Endothelial cell of umbilical vein (primary cell): Measurements from ENCODE around the gene DGKH. TPM values are rescaled to one million over a fixed set of nuclear protein-coding genes. Genes with fewer than 3 reads are reported as not detected.

Source experiments
- BruUV-seq: library from RNA; stranded (reverse); fragments of 400-500 nt; replicated peaks from 2 replicates; lab custom pipeline; 2021; lab: Mats Ljungman, UMichigan
- CTCF ChIA-PET: fragments of 300-600, 350-600 bp; sonication (Branson Sonifier 250); formaldehyde crosslinking; loops from one replicate; lab custom pipeline; 2021; ENCODE audit warnings: antibody characterized with exemption, inconsistent platforms; lab: Charles Lee
- POLR2A ChIA-PET: fragments of 300-600, 350-600 bp; sonication (Branson Sonifier 250); formaldehyde crosslinking; loops from one replicate; lab custom pipeline; 2021; ENCODE audit warnings: antibody characterized with exemption, inconsistent platforms; lab: Charles Lee
- DNase-seq: peaks from one replicate; pipeline ENCODE4 v3.0.0-alpha.2; 2011; ENCODE audit warnings: low read depth, low spot score
- FAIRE-seq: peaks from 2 replicates; lab custom pipeline; 2011; peaks lifted over from hg19 to GRCh38; lab: Jason Lieb, UNC
- H2AFZ ChIP-seq: 2 replicates; pipeline ENCODE4 v1.6.0; 2012; ENCODE audit warnings: low read depth, low read length, control low read depth, inconsistent platforms
- H3K27ac ChIP-seq: 2 replicates; pipeline ENCODE4 v1.5.1; 2011; ENCODE audit warnings: low read depth, mild to moderate bottlenecking, control low read depth, low read length, moderate library complexity; ENCODE audit not compliant: insufficient read depth
- H3K27me3 ChIP-seq, 2 experiments: 2 replicates each; pipeline versions ENCODE4 v1.6.0 to v1.6.1; 2011; ENCODE audit warnings: low read length in 2 of 2, mixed read lengths in 1 of 2; ENCODE audit not compliant: control insufficient read depth in 2 of 2, insufficient read depth in 2 of 2
- H3K36me3 ChIP-seq, 2 experiments: 2 replicates in 1 of 2; 3 replicates in 1 of 2; pipeline ENCODE4 v1.5.1; 2011; ENCODE audit warnings: low read length in 2 of 2, mild to moderate bottlenecking in 1 of 2, moderate library complexity in 1 of 2; ENCODE audit not compliant: control insufficient read depth in 2 of 2, insufficient read depth in 2 of 2; ENCODE audit errors: extremely low read depth in 1 of 2
- H3K4me1 ChIP-seq: 3 replicates; pipeline ENCODE4 v1.5.1; 2011; ENCODE audit warnings: mild to moderate bottlenecking, low read length; ENCODE audit not compliant: control insufficient read depth, insufficient read depth; ENCODE audit errors: extremely low read depth
- H3K4me2 ChIP-seq: 2 replicates; pipeline ENCODE4 v1.6.1; 2011; ENCODE audit warnings: low read length, control low read depth, mixed read lengths; ENCODE audit not compliant: insufficient read depth
- H3K4me3 ChIP-seq, 3 experiments: fragments of 200-600 bp in 1 of 3; sonication (generic), shearing (Covaris generic) in 1 of 3; replicated peaks in 1 of 3; 2 replicates each; pipeline ENCODE4 v1.5.1; 2011 to 2016; ENCODE audit warnings: control low read depth in 3 of 3, low read length in 3 of 3, mild to moderate bottlenecking in 2 of 3, inconsistent platforms in 1 of 3, low read depth in 1 of 3, moderate library complexity in 1 of 3; ENCODE audit not compliant: insufficient read depth in 1 of 3
- H3K79me2 ChIP-seq: 2 replicates; pipeline ENCODE4 v1.6.0; 2012; ENCODE audit warnings: low read length, inconsistent platforms; ENCODE audit not compliant: control insufficient read depth, insufficient read depth
- H3K9ac ChIP-seq: replicated peaks from 2 replicates; pipeline ENCODE3; 2011; ENCODE audit warnings: low read length, control low read depth; ENCODE audit not compliant: insufficient read depth; ENCODE audit errors: extremely low read depth
- H3K9me1 ChIP-seq: replicated peaks from 3 replicates; pipeline ENCODE4 v1.6.0; 2011; ENCODE audit warnings: mild to moderate bottlenecking, low read length; ENCODE audit not compliant: control insufficient read depth, insufficient read depth; ENCODE audit errors: extremely low read depth
- H3K9me3 ChIP-seq: replicated peaks from 2 replicates; pipeline ENCODE4 v1.5.1; 2012; ENCODE audit warnings: low read length, inconsistent platforms; ENCODE audit not compliant: control insufficient read depth, insufficient read depth
- H4K20me1 ChIP-seq: replicated peaks from 2 replicates; pipeline ENCODE3; 2011; ENCODE audit warnings: mild to moderate bottlenecking, low read length; ENCODE audit not compliant: control insufficient read depth, insufficient read depth; ENCODE audit errors: extremely low read depth
- CTCF ChIP-seq, 2 donors: IDR thresholded peaks; 1 replicate in 1 of 2; 2 replicates in 1 of 2; pipeline ENCODE4 v1.5.1; 2011; ENCODE audit warnings: low read length in 2 of 2, mild to moderate bottlenecking in 2 of 2, moderate library complexity in 2 of 2, control low read depth in 1 of 2, inconsistent platforms in 1 of 2, low read depth in 1 of 2; ENCODE audit not compliant: insufficient read depth in 1 of 2; ENCODE audit errors: extremely low read depth in 1 of 2
- EZH2 ChIP-seq: IDR thresholded peaks from 2 replicates; pipeline ENCODE4 v1.6.1; 2012; ENCODE audit warnings: borderline replicate concordance, low read depth, mild to moderate bottlenecking, moderate library complexity, low read length, inconsistent platforms; ENCODE audit not compliant: severe bottlenecking
- FOS ChIP-seq: IDR thresholded peaks from 2 replicates; pipeline ENCODE4 v1.6.1; 2011; ENCODE audit warnings: mild to moderate bottlenecking, low read length, moderate library complexity, borderline replicate concordance; ENCODE audit not compliant: insufficient read depth
- GATA2 ChIP-seq: IDR thresholded peaks from 2 replicates; pipeline ENCODE4 v1.7.0; 2011; ENCODE audit warnings: low read depth, mild to moderate bottlenecking, moderate library complexity, mixed read lengths, low read length; ENCODE audit not compliant: insufficient read length, insufficient read depth
- JUN ChIP-seq: IDR thresholded peaks from 2 replicates; pipeline ENCODE4 v1.6.1; 2011; ENCODE audit warnings: borderline replicate concordance, low read depth; ENCODE audit not compliant: insufficient read length, insufficient read depth
- MAX ChIP-seq: IDR thresholded peaks from 2 replicates; pipeline ENCODE4 v1.6.1; 2011; ENCODE audit not compliant: insufficient read depth, insufficient read length
- MYC ChIP-seq: IDR thresholded peaks from one replicate; pipeline ENCODE4 v1.6.1; 2011; ENCODE audit warnings: mild to moderate bottlenecking, low read depth, low read length
- POLR2A ChIP-seq: IDR thresholded peaks from 2 replicates; pipeline ENCODE4 v1.6.1; 2012; ENCODE audit warnings: low read depth, mild to moderate bottlenecking, control low read depth, low read length
- POLR2AphosphoS5 ChIP-seq: IDR thresholded peaks from 2 replicates; pipeline ENCODE4 v1.6.1; 2012; ENCODE audit warnings: low read depth, mild to moderate bottlenecking, control low read depth, low read length, moderate library complexity; ENCODE audit not compliant: insufficient read depth
- dilution Hi-C: fragments of 300-500 bp; cut with MboI; formaldehyde crosslinking; loops from one replicate; pipeline ENCODE4 v1.15.0; 2019; ENCODE audit warnings: low sequenced_read_pairs; ENCODE audit not compliant: extremely low pct_ligation_motif_present
- intact Hi-C: fragments of 100-400 bp; cut with micrococcal nuclease; formaldehyde crosslinking; loops from one replicate; pipeline ENCODE4 v1.10.0; 2022
- polyA plus RNA-seq, 4 experiments: library from polyadenylated mRNA; depleted of rRNA in 3 of 4; stranded (reverse) in 3 of 4; unstranded in 1 of 4; fragments of >200 nt; gene quantifications; 2 replicates each; pipeline versions ENCODE4 v1.2.1 to v1.2.3, GENCODE V29; 2011 to 2012; ENCODE audit warnings: missing spikeins in 1 of 4
- total RNA-seq: library from RNA; stranded (reverse); gene quantifications from 2 replicates; pipeline ENCODE4 v1.2.3, GENCODE V29; 2021

DGKH gene
- total and polyA plus RNA-seq, 2 donors (not counting 3 experiments of a cell fraction or from before 2014, with no cell fraction given): 4.1 to 30.1 TPM

GRCh38 chr13:42168496-42168895, 120.0 kb downstream of the DGKH start:
- Histone ChIP-seq H3K9me3 (no peaks in the 10 kb centered on the region), H3K79me2 (no peaks in the 10 kb centered on the region), H3K27ac (no peak overlapping the region), H3K36me3 (peaks cover 4 to 8% of the 10 kb centered on the region in 2 experiments), H3K4me2 (no peak overlapping the region), H4K20me1 (no peaks in the 10 kb centered on the region), H2AFZ (no peak overlapping the region), H3K4me1 (peaks cover 3% of the 10 kb centered on the region), H3K27me3 (no peaks in the 10 kb centered on the region), H3K4me3 (no peak overlapping the region), H3K9me1 (no peaks in the 10 kb centered on the region), H3K9ac (no peak overlapping the region)
- no peak for DNase-seq
- BruUV-seq: no TSS peak
- dilution Hi-C loops: no loop called here
- POLR2A ChIA-PET: no interaction called here
- intact Hi-C loops: no loop called here
- TF ChIP-seq EZH2 (no peak), MAX (no peak), JUN (no peak), GATA2 (no peak)
- CTCF ChIA-PET: no interaction called here
- no peak for FAIRE-seq

GRCh38 chr13:42170029-42170428, 121.6 kb downstream of the DGKH start:
- DNase-seq (no peak), FAIRE-seq (no peak)
- Histone ChIP-seq H2AFZ (no peak overlapping the region), H3K9me1 (no peaks in the 10 kb centered on the region), H4K20me1 (no peaks in the 10 kb centered on the region), H3K36me3 (peaks cover 4 to 15% of the 10 kb centered on the region in 2 experiments), H3K9me3 (no peaks in the 10 kb centered on the region), H3K4me1 (peaks cover 8% of the 10 kb centered on the region), H3K9ac (no peak overlapping the region), H3K27me3 (no peaks in the 10 kb centered on the region), H3K4me2 (no peak overlapping the region), H3K4me3 (no peak overlapping the region), H3K27ac (no peak overlapping the region), H3K79me2 (no peaks in the 10 kb centered on the region)
- CTCF ChIA-PET: no interaction called here
- POLR2A ChIA-PET: no interaction called here
- BruUV-seq: no TSS peak
- TF ChIP-seq POLR2AphosphoS5 (no peak), JUN (no peak), MAX (no peak), GATA2 (no peak), EZH2 (no peak), CTCF (IDR thresholded peaks at IDR 0.05; ENCODE audit: extremely low read depth in 1 of 2, insufficient read depth in 1 of 2, low read depth in 1 of 2, low read length in 2 of 2) (no peak), POLR2A (no peak), FOS (no peak), MYC (no peak)
- dilution Hi-C loops: no loop called here
- intact Hi-C loops: no loop called here
